Keratinocyte (primary cell): ENCODE measurements around the gene MAPK9.

Experiments
- CTCF ChIP-seq, 3 experiments: IDR thresholded peaks in 1 of 3; conservative IDR thresholded peaks in 1 of 3; optimal IDR thresholded peaks in 1 of 3; 2 replicates in 2 of 3; 3 replicates in 1 of 3; pipeline versions ENCODE3 to v1.5.1; 2011; ENCODE audit warnings: low read length in 3 of 3, mild to moderate bottlenecking in 3 of 3, moderate library complexity in 2 of 3, control low read depth in 1 of 3, inconsistent platforms in 1 of 3; ENCODE audit not compliant: insufficient read depth in 2 of 3; ENCODE audit errors: extremely low read depth in 1 of 3
- EZH2 ChIP-seq: IDR thresholded peaks from one replicate; pipeline ENCODE4 v1.6.1; 2012; ENCODE audit warnings: inconsistent platforms, mild to moderate bottlenecking, low read length, moderate library complexity

GRCh38 chr5:180313677-180314505 is 22.0 kb upstream of the MAPK9 start:
- no peak for TF ChIP-seq CTCF (optimal IDR thresholded peaks at IDR 0.05 in 1 of 3, IDR thresholded peaks at IDR 0.05 in 1 of 3, conservative IDR thresholded peaks at IDR 0.05 in 1 of 3; ENCODE audit: extremely low read depth in 1 of 3, insufficient read depth in 2 of 3, low read length in 3 of 3)
- no peak for TF ChIP-seq EZH2
